ENCODE measurements around the gene VWF.
"Not testable (repeated sequence)": the region's sequence is repeated elsewhere in the genome, so short reads cannot be mapped to it uniquely, and the experiment has no call there.

Gene VWF

GRCh38 chr12:6106218-6106617 lies 18.3 kb downstream of the VWF start:
- no peak for DNase-seq (ENCODE audit: low spot score)
- no peak for FAIRE-seq

- DNase-seq (ENCODE audit: low spot score) (no peak), FAIRE-seq (no peak)
These were observed 19.6 kb downstream of the VWF start for GRCh38 chr12:6104842-6105241.

GRCh38 chr12:6104027-6104426 lies 20.4 kb downstream of the VWF start:
- DNase-seq (ENCODE audit: low spot score) (no peak), FAIRE-seq (no peak)

- not testable (repeated sequence) for DNase-seq (ENCODE audit: low spot score); FAIRE-seq
These were observed 22.4 kb downstream of the VWF start for GRCh38 chr12:6102021-6102420.

- no peak for DNase-seq (ENCODE audit: low spot score)
- no peak for FAIRE-seq
These were observed 25.2 kb downstream of the VWF start for GRCh38 chr12:6099316-6099715.

- DNase-seq (ENCODE audit: low spot score) (peak; percentile 59), FAIRE-seq (no peak)
These were observed 27.1 kb downstream of the VWF start for GRCh38 chr12:6097411-6097810.

GRCh38 chr12:6096527-6096926 lies 27.9 kb downstream of the VWF start:
- FAIRE-seq, result no peak
- no peak for DNase-seq (ENCODE audit: low spot score)

GRCh38 chr12:6095269-6095668 lies 29.2 kb downstream of the VWF start:
- FAIRE-seq (no peak), DNase-seq (ENCODE audit: low spot score) (no peak)

GRCh38 chr12:6093764-6094163 lies 30.7 kb downstream of the VWF start:
- FAIRE-seq, result no peak

GRCh38 chr12:6092784-6093722 lies 31.4 kb downstream of the VWF start:
- peak; percentile 81 for FAIRE-seq
- peak; percentile 85 for DNase-seq (ENCODE audit: low spot score)

More at GRCh38 chr12:6093764-6094163, 30.7 kb downstream of the VWF start:
- DNase-seq (ENCODE audit: low spot score), result no peak

GRCh38 chr12:6091786-6092566 lies 32.5 kb downstream of the VWF start:
- FAIRE-seq (no peak), DNase-seq (ENCODE audit: low spot score) (no peak)

- DNase-seq (ENCODE audit: low spot score) (no peak), FAIRE-seq (no peak)
These were observed 33.7 kb downstream of the VWF start for GRCh38 chr12:6090803-6091202.

GRCh38 chr12:6088921-6089747 lies 35.3 kb downstream of the VWF start:
- FAIRE-seq, result no peak
- DNase-seq (ENCODE audit: low spot score), result peak; percentile 40

- FAIRE-seq (no peak), DNase-seq (ENCODE audit: low spot score) (no peak)
These were observed 38.2 kb downstream of the VWF start for GRCh38 chr12:6086316-6086715.

GRCh38 chr12:6085841-6086240 lies 38.6 kb downstream of the VWF start:
- FAIRE-seq, result no peak
- DNase-seq (ENCODE audit: low spot score), result no peak

GRCh38 chr12:6084969-6085450 lies 39.5 kb downstream of the VWF start:
- FAIRE-seq (no peak), DNase-seq (ENCODE audit: low spot score) (no peak)

GRCh38 chr12:6084261-6084968 lies 40.1 kb downstream of the VWF start:
- DNase-seq (ENCODE audit: low spot score), result peak; percentile 54
- FAIRE-seq, result peak; percentile 38

- FAIRE-seq (no peak), DNase-seq (ENCODE audit: low spot score) (no peak)
These were observed 40.9 kb downstream of the VWF start for GRCh38 chr12:6083601-6084000.

- DNase-seq (ENCODE audit: low spot score) (no peak), FAIRE-seq (no peak)
These were observed 41.9 kb downstream of the VWF start for GRCh38 chr12:6082613-6083012.

GRCh38 chr12:6080149-6081045 lies 44.1 kb downstream of the VWF start:
- DNase-seq (ENCODE audit: low spot score) (no peak), FAIRE-seq (no peak)
